ENCODE results near the gene SLC12A9. TPM values are rescaled to one million over a fixed set of nuclear protein-coding genes. Genes with fewer than 3 reads are reported as not detected.
A peak's percentile ranks its signal among the peaks of the same experiment; 100 is the strongest.

Gene SLC12A9, protein sequence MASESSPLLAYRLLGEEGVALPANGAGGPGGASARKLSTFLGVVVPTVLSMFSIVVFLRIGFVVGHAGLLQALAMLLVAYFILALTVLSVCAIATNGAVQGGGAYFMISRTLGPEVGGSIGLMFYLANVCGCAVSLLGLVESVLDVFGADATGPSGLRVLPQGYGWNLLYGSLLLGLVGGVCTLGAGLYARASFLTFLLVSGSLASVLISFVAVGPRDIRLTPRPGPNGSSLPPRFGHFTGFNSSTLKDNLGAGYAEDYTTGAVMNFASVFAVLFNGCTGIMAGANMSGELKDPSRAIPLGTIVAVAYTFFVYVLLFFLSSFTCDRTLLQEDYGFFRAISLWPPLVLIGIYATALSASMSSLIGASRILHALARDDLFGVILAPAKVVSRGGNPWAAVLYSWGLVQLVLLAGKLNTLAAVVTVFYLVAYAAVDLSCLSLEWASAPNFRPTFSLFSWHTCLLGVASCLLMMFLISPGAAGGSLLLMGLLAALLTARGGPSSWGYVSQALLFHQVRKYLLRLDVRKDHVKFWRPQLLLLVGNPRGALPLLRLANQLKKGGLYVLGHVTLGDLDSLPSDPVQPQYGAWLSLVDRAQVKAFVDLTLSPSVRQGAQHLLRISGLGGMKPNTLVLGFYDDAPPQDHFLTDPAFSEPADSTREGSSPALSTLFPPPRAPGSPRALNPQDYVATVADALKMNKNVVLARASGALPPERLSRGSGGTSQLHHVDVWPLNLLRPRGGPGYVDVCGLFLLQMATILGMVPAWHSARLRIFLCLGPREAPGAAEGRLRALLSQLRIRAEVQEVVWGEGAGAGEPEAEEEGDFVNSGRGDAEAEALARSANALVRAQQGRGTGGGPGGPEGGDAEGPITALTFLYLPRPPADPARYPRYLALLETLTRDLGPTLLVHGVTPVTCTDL
- total RNA-seq (2012; rRNA removed) (3.3 and 4.5 TPM in 2 replicates), polyA plus RNA-seq (2012; rRNA removed) (16.2 and 17.7 TPM in 2 replicates), Bru-seq, nascent RNA (percentile 58 among the genes with signal in this experiment), BruChase-seq, experiment 1, labeled RNA remaining after a 6-hour chase (percentile 79 among the genes with signal in this experiment), BruChase-seq, experiment 2, labeled RNA remaining after a 2-hour chase (percentile 75 among the genes with signal in this experiment)
- 11.9 and 20.8 TPM in 2 replicates for polyA plus RNA-seq (2012; cell fraction: cytosol; rRNA removed)
- 49.4 and 99.1 TPM in 2 replicates for polyA plus RNA-seq (2012; cell fraction: nucleus; rRNA removed; ENCODE audit: low replicate concordance)
- long read RNA-seq, full-length matches to known transcripts, result 10 of 35 reads
- long read RNA-seq, partial matches to known transcripts, result 15 of 35 reads
- long read RNA-seq, other reads (novel, unspliced or antisense), result 10 of 35 reads

DNA sequence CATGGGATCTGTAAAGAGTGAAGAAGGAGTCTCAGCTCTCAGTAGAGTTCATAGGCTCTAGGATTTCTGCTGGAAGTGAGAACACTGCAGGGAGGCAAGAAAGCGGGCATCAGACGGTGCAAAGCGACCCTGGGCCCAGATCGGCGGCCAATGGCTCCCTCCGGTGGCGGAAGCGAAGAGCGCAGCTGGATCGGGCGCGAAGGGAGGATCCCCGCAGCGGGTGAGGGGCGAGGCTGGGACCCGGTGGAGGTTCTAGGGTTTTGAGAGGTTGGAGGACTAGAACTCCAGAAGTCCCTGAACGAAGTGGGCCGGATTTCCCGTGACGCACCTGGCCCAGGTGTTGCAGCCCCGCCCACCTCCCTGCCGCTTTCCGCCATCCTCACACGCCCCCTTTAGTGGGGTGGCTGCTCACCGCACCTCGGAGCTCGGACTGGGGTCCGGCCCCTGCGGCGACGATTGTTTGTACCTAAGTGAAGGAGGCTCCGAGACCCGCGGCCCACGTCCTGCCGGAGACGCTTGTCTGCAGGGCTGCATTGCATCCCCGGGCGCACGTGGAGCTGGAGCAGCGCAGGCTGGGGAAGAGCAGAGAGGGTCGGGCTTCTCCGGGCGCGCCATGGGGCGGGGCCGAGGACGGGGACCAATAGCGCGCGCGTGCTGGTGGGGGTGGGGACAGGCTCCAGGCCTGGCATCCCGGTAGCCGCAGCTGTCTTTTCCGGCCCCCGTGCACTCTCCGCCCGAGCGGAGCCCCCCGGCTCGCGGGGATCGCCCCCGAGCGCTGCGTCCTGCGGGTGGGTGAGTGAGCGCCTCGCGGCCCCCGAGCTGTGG is at the start of gene SLC12A9:
SLC12A9 (plus strand) TSS at position 666 of the 825 bp plus-strand sequence. CDS start 1,485 bp downstream, outside the sequence.
- in situ Hi-C loops (cut with MboI; ENCODE audit: low sequenced_read_pairs), result loop anchor here (25.0 kb wide), 2 partner anchors 265 to 390 kb away; partner anchors contain the start of genes FBXO24, LRCH4 and SPACDR
- peak; percentile 99 for ATAC-seq (ENCODE audit: low read depth)
- CTCF ChIA-PET, result interaction anchor here (0.6 to 2.5 kb wide), 15 partner anchors 10 to 249 kb away, joined by 3 to 27 read pairs (median 4); partner anchors contain the start of genes EPO, GIGYF1, POP7 and TRIP6
- TF ChIP-seq POLR2A (IDR thresholded peaks at IDR 0.05; ENCODE audit: low read depth, low read length) (0 out of 2 replicates have a peak, but pooled peaks have one; percentile 18), NFE2L2 (IDR thresholded peaks at IDR 0.05; ENCODE audit: low read depth, low read length) (no peak), BHLHE40 (IDR thresholded peaks at IDR 0.05; ENCODE audit: low read depth, low read length) (peak; percentile 88), MAZ (IDR thresholded peaks at IDR 0.05; ENCODE audit: borderline replicate concordance, low read depth, low read length) (peak; percentile 41; the same call in 1 of the 2 replicates), SMC3 (IDR thresholded peaks at IDR 0.05; ENCODE audit: low read depth, low read length) (peak; percentile 91), RFX5 (IDR thresholded peaks at IDR 0.05; ENCODE audit: low read depth, low read length) (no peak), CHD1 (IDR thresholded peaks at IDR 0.05; ENCODE audit: low read depth, low read length) (no peak), FOS (IDR thresholded peaks at IDR 0.05; ENCODE audit: low read depth, low read length) (no peak)
- TF ChIP-seq, protein P1, sequence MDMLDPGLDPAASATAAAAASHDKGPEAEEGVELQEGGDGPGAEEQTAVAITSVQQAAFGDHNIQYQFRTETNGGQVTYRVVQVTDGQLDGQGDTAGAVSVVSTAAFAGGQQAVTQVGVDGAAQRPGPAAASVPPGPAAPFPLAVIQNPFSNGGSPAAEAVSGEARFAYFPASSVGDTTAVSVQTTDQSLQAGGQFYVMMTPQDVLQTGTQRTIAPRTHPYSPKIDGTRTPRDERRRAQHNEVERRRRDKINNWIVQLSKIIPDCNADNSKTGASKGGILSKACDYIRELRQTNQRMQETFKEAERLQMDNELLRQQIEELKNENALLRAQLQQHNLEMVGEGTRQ (IDR thresholded peaks at IDR 0.05; ENCODE audit: low read depth, low read length), result peak; percentile 70

More for the DNA sequence above, at the start of gene SLC12A9:
- H3K14ac ChIP-seq (replicated peaks; ENCODE audit: low read depth, low read length), result peak within 1 kb of the TSS; percentile 94
- H3K36me3 ChIP-seq (ENCODE audit: control insufficient read depth, insufficient read depth, low read length), result peaks cover 4% of the 10 kb centered on the region; the same call in 1 of the 2 replicates
- H2BK5ac ChIP-seq (ENCODE audit: low read depth, low read length, poor library complexity, severe bottlenecking), result no peak within 1 kb of the TSS
- H3K18ac ChIP-seq (ENCODE audit: low read depth, low read length), result no peak within 1 kb of the TSS
- H4K91ac ChIP-seq (ENCODE audit: insufficient read depth, low read depth, low read length), result peak within 1 kb of the TSS; percentile 66
- peak within 1 kb of the TSS; percentile 79 for H3K4me3 ChIP-seq (ENCODE audit: insufficient read depth, low read depth, low read length)
- H3K4ac ChIP-seq (ENCODE audit: low read depth, low read length), result peak within 1 kb of the TSS; percentile 84
- peak within 1 kb of the TSS; percentile 91 for H3K4me2 ChIP-seq (ENCODE audit: low read depth, low read length)
- peak within 1 kb of the TSS; percentile 83 for H3K9ac ChIP-seq (ENCODE audit: low read depth, low read length)
- H2BK20ac ChIP-seq (ENCODE audit: low read depth, low read length), result no peak within 1 kb of the TSS
- no peak within 1 kb of the TSS for H2BK15ac ChIP-seq (ENCODE audit: low read depth, low read length)
- H2AK5ac ChIP-seq (ENCODE audit: low read depth, low read length), result peak within 1 kb of the TSS; percentile 52; the same call in 1 of the 2 replicates
- 0% methylated on average over 50 of the region's 71 CpGs; no CpG with 5 or more reads in 1 of the 2 experiments for WGBS, 2 experiments (ENCODE audit: extremely low coverage in 2 of 2, insufficient read length in 1 of 2)
- peak; percentile 85 for DNase-seq
- no peaks in the 10 kb centered on the region; the same call in 1 of the 2 replicates for H4K20me1 ChIP-seq (ENCODE audit: insufficient read depth, low read length)
- peak within 1 kb of the TSS; percentile 44; the same call in 1 of the 2 replicates for H3K56ac ChIP-seq (ENCODE audit: extremely low read depth, insufficient read depth, low read length)
- H2AFZ ChIP-seq (replicated peaks; ENCODE audit: low read length, poor library complexity), result peak within 1 kb of the TSS; percentile 99
- dilution Hi-C loops (cut with HindIII; ENCODE audit: low sequenced_read_pairs, unreplicated experiment) (no loop called here), intact Hi-C loops (cut with micrococcal nuclease) (loop anchor here (1.0 to 5.0 kb wide), 4 partner anchors 50 to 240 kb away; partner anchors contain the start of genes EPO and MOSPD3)
- H4K8ac ChIP-seq (ENCODE audit: low read depth in 2 of 2, low read length in 2 of 2), result peak within 1 kb of the TSS in 1 of 2 experiments; percentile 84; a peak in 3 of 4 replicates
- H3K9me3 ChIP-seq (ENCODE audit: control insufficient read depth, insufficient read depth, low read length), result no peaks in the 10 kb centered on the region
- POLR2A ChIA-PET (ENCODE audit: unreplicated experiment), result interaction anchor here (0.6 to 1.1 kb wide), 3 partner anchors 23 to 505 kb away, joined by 3 read pairs; partner anchors contain the start of genes EPHB4 and SRRT
- H3K23ac ChIP-seq (ENCODE audit: low read depth, low read length), result peak within 1 kb of the TSS; percentile 96; the same call in 1 of the 2 replicates
- no peaks in the 10 kb centered on the region for H3K4me1 ChIP-seq (ENCODE audit: control insufficient read depth, insufficient read depth, low read length)
- H3K27me3 ChIP-seq (ENCODE audit: control insufficient read depth, insufficient read depth, low read length), result no peaks in the 10 kb centered on the region
- H3K27ac ChIP-seq (ENCODE audit: insufficient read depth, low read length), result peak within 1 kb of the TSS; percentile 41
- H3K79me1 ChIP-seq (ENCODE audit: low read depth in 1 of 2, low read length in 2 of 2), result peaks cover 8 to 17% of the 10 kb centered on the region in 2 experiments
- no TSS peak for BruUV-seq (replicated peaks)
- H3K9me1 ChIP-seq (ENCODE audit: insufficient read depth, low read length), result no peaks in the 10 kb centered on the region; the same call in 1 of the 2 replicates
- no peak within 1 kb of the TSS for H4K5ac ChIP-seq (ENCODE audit: low read depth, low read length)
- H2AK9ac ChIP-seq (replicated peaks; ENCODE audit: low read depth, low read length, poor library complexity), result peak within 1 kb of the TSS; percentile 98
- peak within 1 kb of the TSS; percentile 77 for H2BK120ac ChIP-seq (ENCODE audit: low read depth, low read length)

Data from IMR-90 (cell line).